ENCODE data around the gene DHX32. TPM values are rescaled to one million over a fixed set of nuclear protein-coding genes. Genes with fewer than 3 reads are reported as not detected.

DHX32 gene
- total and polyA plus RNA-seq, 2 experiments from 2014 or later: 40.6 to 50.8 TPM

DNA sequence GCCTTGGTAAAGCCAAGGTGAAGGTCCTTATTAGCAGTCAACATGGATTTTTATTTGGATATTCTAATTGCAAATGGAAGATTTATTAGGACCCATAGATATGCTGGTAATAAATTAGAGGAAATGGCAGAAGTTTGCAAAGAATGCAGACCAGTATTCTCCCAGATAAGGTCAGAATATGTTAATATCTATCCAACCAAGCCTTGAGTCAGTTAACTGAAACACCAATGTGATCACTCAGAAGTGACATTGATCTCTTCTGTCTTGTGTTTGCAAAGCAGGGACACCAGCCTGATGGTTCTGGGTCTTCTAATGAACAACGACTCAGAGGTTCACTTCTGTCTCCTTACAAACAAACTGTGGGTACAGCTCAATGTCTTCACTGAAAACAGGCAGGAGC lies 79.5 kb downstream of the DHX32 start:
- 74% methylated on average over 1 of the region's 1 CpG for WGBS (ENCODE audit: low lambda C conversion rate, missing lambda C conversion rate)
- H3K79me2 ChIP-seq: no peaks in the 10 kb centered on the region
- no peak overlapping the region for H3K4me3 ChIP-seq
- H3K36me3 ChIP-seq (replicated peaks; ENCODE audit: insufficient read depth, low read depth): no peaks in the 10 kb centered on the region
- no peaks in the 10 kb centered on the region for H3K9me3 ChIP-seq (ENCODE audit: low read depth)
- H3K4me2 ChIP-seq: no peak overlapping the region
- no peaks in the 10 kb centered on the region for H4K20me1 ChIP-seq (ENCODE audit: insufficient read depth, poor library complexity, severe bottlenecking)
- H2AFZ ChIP-seq: no peak overlapping the region
- TF ChIP-seq EZH2phosphoT487 (IDR thresholded peaks at IDR 0.05; ENCODE audit: low read depth, severe bottlenecking, unreplicated experiment) (no peak), EZH2 (IDR thresholded peaks at IDR 0.05; ENCODE audit: borderline replicate concordance) (no peak), CTCF (IDR thresholded peaks at IDR 0.05; ENCODE audit: poor library complexity) (no peak)
- H3K27me3 ChIP-seq: no peaks in the 10 kb centered on the region
- H3K4me1 ChIP-seq (ENCODE audit: insufficient read depth): peaks cover 4% of the 10 kb centered on the region
- H3K9me2 ChIP-seq (replicated peaks; ENCODE audit: insufficient read depth): no peaks in the 10 kb centered on the region
- DNase-seq (ENCODE audit: low spot score): no peak
- H3K27ac ChIP-seq: no peak overlapping the region

GRCh38 chr10:125799451-125800182 lies 81.5 kb downstream of the DHX32 start:
- TF ChIP-seq EZH2phosphoT487 (IDR thresholded peaks at IDR 0.05; ENCODE audit: low read depth, severe bottlenecking, unreplicated experiment) (no peak), CTCF (IDR thresholded peaks at IDR 0.05; ENCODE audit: poor library complexity) (no peak), EZH2 (IDR thresholded peaks at IDR 0.05; ENCODE audit: borderline replicate concordance) (no peak)
- H3K4me1 ChIP-seq (ENCODE audit: insufficient read depth): peaks cover 4% of the 10 kb centered on the region
- H3K79me2 ChIP-seq: no peaks in the 10 kb centered on the region
- no peak overlapping the region for H3K27ac ChIP-seq
- no peak overlapping the region for H3K4me3 ChIP-seq
- H4K20me1 ChIP-seq (ENCODE audit: insufficient read depth, poor library complexity, severe bottlenecking): no peaks in the 10 kb centered on the region
- H3K27me3 ChIP-seq: no peaks in the 10 kb centered on the region
- H3K9me3 ChIP-seq (ENCODE audit: low read depth): no peaks in the 10 kb centered on the region
- H3K4me2 ChIP-seq: no peak overlapping the region
- H2AFZ ChIP-seq: no peak overlapping the region
- 74% methylated on average over 8 of the region's 8 CpGs for WGBS (ENCODE audit: low lambda C conversion rate, missing lambda C conversion rate)
- DNase-seq (ENCODE audit: low spot score): no peak
- no peaks in the 10 kb centered on the region for H3K9me2 ChIP-seq (replicated peaks; ENCODE audit: insufficient read depth)
- no peaks in the 10 kb centered on the region for H3K36me3 ChIP-seq (replicated peaks; ENCODE audit: insufficient read depth, low read depth)

DNA sequence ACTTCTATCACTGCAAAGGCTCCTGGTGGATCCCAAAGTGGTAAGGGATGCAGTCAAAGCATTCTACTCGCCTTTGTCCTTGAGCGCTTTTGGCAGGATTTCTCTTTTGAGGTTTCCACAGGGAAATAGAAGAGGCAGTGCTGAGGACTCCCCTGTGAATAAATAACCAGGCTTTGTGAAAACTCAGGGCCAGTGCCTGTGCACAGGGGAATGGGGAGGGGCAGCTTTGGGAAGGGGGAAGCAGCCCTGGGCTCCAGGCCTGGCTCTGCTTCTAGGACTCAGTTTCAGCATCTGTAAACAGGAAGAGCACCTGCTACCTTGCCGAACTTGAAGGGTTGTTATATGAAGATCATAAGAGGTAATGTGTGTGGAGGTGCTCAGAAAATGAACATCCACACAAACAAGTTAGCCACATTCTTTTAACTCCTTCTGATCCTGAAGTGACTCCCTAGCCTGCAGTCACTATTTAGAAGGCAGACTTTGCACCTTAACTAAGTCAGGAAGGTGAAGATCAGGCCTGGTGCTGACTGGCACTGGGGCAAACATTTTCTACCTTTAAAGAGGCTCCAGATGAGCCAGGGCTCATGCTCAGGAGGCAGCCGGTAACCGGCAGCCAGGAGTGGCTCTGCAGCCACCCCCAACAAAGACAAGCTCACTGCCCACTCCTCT lies 83.0 kb downstream of the DHX32 start:
- no peaks in the 10 kb centered on the region for H3K36me3 ChIP-seq (replicated peaks; ENCODE audit: insufficient read depth, low read depth)
- no peak overlapping the region for H3K27ac ChIP-seq
- no peak overlapping the region for H2AFZ ChIP-seq
- no peaks in the 10 kb centered on the region for H3K79me2 ChIP-seq
- TF ChIP-seq EZH2phosphoT487 (IDR thresholded peaks at IDR 0.05; ENCODE audit: low read depth, severe bottlenecking, unreplicated experiment) (no peak), EZH2 (IDR thresholded peaks at IDR 0.05; ENCODE audit: borderline replicate concordance) (no peak), CTCF (IDR thresholded peaks at IDR 0.05; ENCODE audit: poor library complexity) (no peak)
- H3K4me3 ChIP-seq: no peak overlapping the region
- no peaks in the 10 kb centered on the region for H4K20me1 ChIP-seq (ENCODE audit: insufficient read depth, poor library complexity, severe bottlenecking)
- H3K27me3 ChIP-seq: no peaks in the 10 kb centered on the region
- no peak overlapping the region for H3K4me2 ChIP-seq
- 64% methylated on average over 5 of the region's 5 CpGs for WGBS (ENCODE audit: low lambda C conversion rate, missing lambda C conversion rate)
- peaks cover 4% of the 10 kb centered on the region for H3K4me1 ChIP-seq (ENCODE audit: insufficient read depth)
- DNase-seq (ENCODE audit: low spot score): no peak
- H3K9me3 ChIP-seq (ENCODE audit: low read depth): no peaks in the 10 kb centered on the region
- no peaks in the 10 kb centered on the region for H3K9me2 ChIP-seq (replicated peaks; ENCODE audit: insufficient read depth)

All from hepatocyte (in vitro differentiated cells).